Epithelial cell of alveolus of lung (primary cell): ENCODE results near the gene TRIO. TPM values are rescaled to one million over a fixed set of nuclear protein-coding genes. Genes with fewer than 3 reads are reported as not detected.

Source experiments
- total RNA-seq: library from RNA; depleted of rRNA; stranded (reverse); fragments of >200 nt; gene quantifications from 2 replicates; pipeline ENCODE4 v1.2.1, GENCODE V29; 2015

Gene TRIO
- 61.3 and 133 TPM in 2 replicates for total RNA-seq

DNA sequence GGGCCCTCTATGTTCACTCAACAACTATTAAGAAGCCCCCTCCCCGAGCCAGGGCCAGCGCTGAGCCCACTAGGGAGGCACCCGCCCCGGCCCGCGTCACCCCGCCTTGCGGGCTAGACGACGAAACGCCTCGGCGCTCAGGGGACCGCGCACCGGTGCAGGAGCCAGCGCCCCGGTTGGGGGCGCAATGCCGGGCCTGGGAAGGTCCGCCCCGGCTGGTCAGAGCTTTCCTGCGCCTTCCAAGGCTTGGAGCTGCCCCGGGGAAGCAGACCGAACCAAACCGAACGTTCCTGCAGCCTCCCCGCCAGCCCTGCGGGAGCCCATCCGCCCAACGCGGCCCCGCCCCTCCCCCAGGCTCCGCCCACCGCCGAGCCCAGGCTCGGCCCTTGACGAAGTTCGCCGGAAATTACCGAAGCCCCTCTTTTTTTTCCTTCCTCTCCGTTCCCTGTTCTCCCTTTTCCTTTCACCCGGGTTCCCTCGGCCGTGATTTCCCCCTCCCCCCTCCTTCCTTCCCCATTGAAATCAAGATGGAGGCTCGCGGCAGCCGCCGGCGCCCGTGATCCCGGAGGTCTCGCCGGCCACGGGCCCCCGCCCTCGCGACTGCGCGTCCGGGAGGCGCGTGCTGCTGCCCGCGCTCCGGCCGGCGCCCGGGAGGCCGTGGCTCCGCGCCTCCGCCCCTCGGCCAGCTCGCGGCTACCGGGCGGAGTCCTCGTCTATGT is at the start of gene TRIO:
TRIO (plus strand) TSS at position 516 of the 719 bp plus-strand sequence. CDS start 384 bp downstream, outside the sequence.

Other genes starting within 250 kb of the TRIO start
- 1.3 and 1.7 TPM in 2 replicates for gene DNAH5, start 198.7 kb upstream of the TRIO start, total RNA-seq